ENCODE measurements around the gene KCTD21. TPM values are rescaled to one million over a fixed set of nuclear protein-coding genes. Genes with fewer than 3 reads are reported as not detected.

KCTD21 gene
- total and polyA plus RNA-seq, 4 donors = 4.8 to 16.1 (median 10.8) TPM

DNA sequence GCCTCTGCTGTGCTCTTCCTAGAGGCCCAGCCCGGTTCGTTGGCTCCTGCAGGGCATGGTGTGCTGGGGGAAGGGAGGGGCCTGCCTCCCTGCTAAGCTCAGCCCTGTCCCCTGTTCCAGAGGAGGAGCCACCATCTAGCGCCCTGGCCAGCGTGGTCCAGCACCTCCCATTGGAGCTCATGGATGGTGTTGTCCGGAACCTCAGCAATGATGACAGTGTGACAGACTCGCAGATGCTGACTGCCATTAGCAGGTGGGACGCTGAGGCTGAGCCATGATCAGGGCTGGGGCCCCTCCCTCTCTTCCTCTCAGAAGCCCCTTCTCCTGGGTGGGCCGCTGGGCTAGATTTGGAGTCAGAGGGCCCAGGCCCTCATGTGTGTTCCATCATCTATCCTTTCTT, 9.4 kb upstream of the KCTD21 start:
- H3K4me3 ChIP-seq (ENCODE audit: low read length in 2 of 2) = no peak overlapping the region
- H3K27ac ChIP-seq (ENCODE audit: low read depth in 1 of 2, low read length in 2 of 2) = no peak overlapping the region
- intact Hi-C loops (cut with DNase I) = no loop called here
- WGBS, 2 donors = 84 to 87% methylated on average over 6 to 8 of the region's 8 CpGs
- H3K36me3 ChIP-seq (ENCODE audit: control insufficient read depth in 1 of 2, insufficient read depth in 2 of 2, low read length in 1 of 2) = no peaks in the 10 kb centered on the region
- peaks cover 0 to 4% of the 10 kb centered on the region in 2 donors for H3K4me1 ChIP-seq (ENCODE audit: control insufficient read depth in 1 of 2, insufficient read depth in 2 of 2, low read length in 2 of 2)
- no peaks in the 10 kb centered on the region for H3K9me3 ChIP-seq (ENCODE audit: control insufficient read depth, low read length)
- no peaks in the 10 kb centered on the region for H3K27me3 ChIP-seq (ENCODE audit: control insufficient read depth in 1 of 2, insufficient read depth in 2 of 2, low read length in 1 of 2)
- DNase-seq = peak; percentile 32 to 67
- no peak for ATAC-seq (ENCODE audit: low FRiP score)

DNA sequence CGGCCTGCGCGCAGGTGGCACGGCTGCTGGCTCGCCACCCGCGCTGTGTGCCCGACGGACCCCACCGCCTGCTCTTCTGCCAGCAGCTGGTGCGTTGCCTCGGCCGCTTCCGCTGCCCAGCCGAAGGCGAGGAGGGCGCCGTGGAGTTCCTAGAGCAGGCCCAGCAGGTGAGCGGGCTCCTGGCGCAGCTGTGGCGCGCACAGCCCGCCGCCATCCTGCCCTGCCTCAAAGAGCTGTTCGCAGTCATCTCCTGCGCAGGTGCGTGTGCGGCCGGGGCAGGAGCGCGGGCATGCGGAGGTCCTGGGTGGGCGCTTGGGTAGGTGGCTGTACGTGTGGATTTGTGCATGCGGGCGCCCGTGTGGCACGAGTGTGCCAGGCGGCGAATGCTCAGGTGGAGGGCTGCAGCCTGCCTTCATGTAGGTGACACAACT, 8.2 kb upstream of the KCTD21 start:
- Histone ChIP-seq H3K4me1 (ENCODE audit: control insufficient read depth in 1 of 2, insufficient read depth in 2 of 2, low read length in 2 of 2) (peaks cover 0 to 5% of the 10 kb centered on the region in 2 donors), H3K27ac (ENCODE audit: low read depth in 1 of 2, low read length in 2 of 2) (no peak overlapping the region), H3K9me3 (ENCODE audit: control insufficient read depth, low read length) (no peaks in the 10 kb centered on the region), H3K27me3 (ENCODE audit: control insufficient read depth in 1 of 2, insufficient read depth in 2 of 2, low read length in 1 of 2) (no peaks in the 10 kb centered on the region), H3K36me3 (ENCODE audit: control insufficient read depth in 1 of 2, insufficient read depth in 2 of 2, low read length in 1 of 2) (no peaks in the 10 kb centered on the region), H3K4me3 (ENCODE audit: low read length in 2 of 2) (no peak overlapping the region)
- DNase-seq = peak; percentile 40 to 65
- no peak for ATAC-seq (ENCODE audit: low FRiP score)
- intact Hi-C loops (cut with DNase I) = no loop called here
- 84 to 87% methylated on average over 34 to 40 of the region's 40 CpGs for whole genome bisulfite sequencing, 2 donors

DNA sequence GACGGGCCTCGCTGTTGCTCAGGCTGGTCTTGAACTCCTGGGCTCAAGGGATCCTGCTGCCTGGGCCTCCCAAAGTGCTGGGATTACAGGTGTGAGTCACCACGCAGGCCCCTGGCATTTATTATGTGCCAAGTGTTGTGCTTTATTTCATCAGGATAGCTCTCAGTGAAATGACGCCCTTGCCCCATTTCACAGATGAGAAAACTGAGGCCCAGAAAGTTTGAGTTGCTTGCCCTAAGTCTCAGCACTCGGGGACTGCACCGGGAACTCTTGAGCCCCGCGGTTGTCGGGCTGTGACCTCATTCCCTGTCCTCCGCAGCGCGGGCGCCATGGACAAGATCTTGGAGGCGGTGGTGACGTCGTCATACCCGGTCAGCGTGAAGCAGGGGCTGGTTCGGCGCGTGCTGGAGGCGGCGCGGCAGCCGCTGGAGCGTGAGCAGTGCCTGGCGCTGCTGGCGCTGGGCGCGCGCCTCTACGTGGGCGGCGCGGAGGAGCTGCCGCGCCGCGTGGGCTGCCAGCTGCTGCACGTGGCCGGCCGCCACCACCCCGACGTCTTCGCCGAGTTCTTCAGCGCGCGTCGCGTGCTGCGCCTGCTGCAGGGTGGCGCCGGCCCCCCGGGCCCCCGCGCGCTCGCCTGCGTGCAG, 7.6 kb upstream of the KCTD21 start:
- WGBS, 2 donors = 70 to 71% methylated on average over 60 of the region's 60 CpGs
- ATAC-seq (ENCODE audit: low FRiP score) = no peak

DNA sequence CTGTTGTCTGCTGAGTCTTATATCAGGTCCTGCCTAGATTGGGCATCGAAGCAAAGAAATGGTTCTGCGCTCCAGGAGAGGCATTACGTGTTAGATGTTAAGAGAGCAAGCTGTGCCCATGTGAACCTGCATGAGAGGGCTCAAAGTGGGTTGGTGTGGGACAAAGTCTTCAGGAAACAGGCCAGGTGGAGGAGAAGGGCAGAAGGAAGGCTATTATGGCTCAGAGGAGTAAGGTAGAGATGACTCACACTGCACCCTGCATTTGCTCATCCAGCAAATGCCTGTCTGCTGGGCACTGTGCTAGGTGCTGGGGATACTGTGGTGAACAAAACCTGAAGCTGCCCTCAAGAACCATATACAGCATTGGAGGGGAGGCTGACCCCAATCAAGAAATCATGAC, 6.1 kb upstream of the KCTD21 start:
- ATAC-seq (ENCODE audit: low FRiP score) = no peak

More for the DNA sequence above, 7.6 kb upstream of the KCTD21 start:
- peaks cover 0 to 5% of the 10 kb centered on the region in 2 donors for H3K4me1 ChIP-seq (ENCODE audit: control insufficient read depth in 1 of 2, insufficient read depth in 2 of 2, low read length in 2 of 2)
- intact Hi-C loops (cut with DNase I) = no loop called here
- H3K4me3 ChIP-seq (ENCODE audit: low read length in 2 of 2) = no peak overlapping the region
- DNase-seq = peak; percentile 45 to 57
- no peaks in the 10 kb centered on the region for H3K36me3 ChIP-seq (ENCODE audit: control insufficient read depth in 1 of 2, insufficient read depth in 2 of 2, low read length in 1 of 2)
- H3K27me3 ChIP-seq (ENCODE audit: control insufficient read depth in 1 of 2, insufficient read depth in 2 of 2, low read length in 1 of 2) = no peaks in the 10 kb centered on the region
- H3K27ac ChIP-seq (ENCODE audit: low read depth in 1 of 2, low read length in 2 of 2) = no peak overlapping the region
- no peaks in the 10 kb centered on the region for H3K9me3 ChIP-seq (ENCODE audit: control insufficient read depth, low read length)

DNA sequence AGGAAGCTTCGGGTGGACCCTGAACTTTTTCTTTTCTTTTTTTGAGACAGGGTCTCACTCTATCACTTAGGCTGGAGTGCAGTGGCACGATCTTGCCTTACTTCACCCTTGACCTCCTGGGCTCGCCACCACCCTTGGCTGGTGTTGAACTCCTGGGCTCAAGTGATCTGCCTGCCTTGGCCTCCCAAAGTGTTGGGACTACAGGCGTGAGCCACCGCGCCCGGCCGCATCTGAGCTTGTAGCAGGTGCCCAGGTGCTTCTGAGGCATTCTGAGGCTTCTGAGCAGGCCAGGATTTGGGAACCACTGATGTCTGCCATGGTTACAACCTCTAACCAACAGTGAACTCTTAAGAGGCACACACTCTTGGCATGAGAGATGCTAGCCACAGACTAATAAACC, 5.4 kb upstream of the KCTD21 start:
- H3K27ac ChIP-seq (ENCODE audit: low read depth in 1 of 2, low read length in 2 of 2) = no peak overlapping the region
- no peaks in the 10 kb centered on the region for H3K36me3 ChIP-seq (ENCODE audit: control insufficient read depth in 1 of 2, insufficient read depth in 2 of 2, low read length in 1 of 2)
- no peaks in the 10 kb centered on the region for H3K27me3 ChIP-seq (ENCODE audit: control insufficient read depth in 1 of 2, insufficient read depth in 2 of 2, low read length in 1 of 2)
- 95 to 96% methylated on average over 8 of the region's 8 CpGs for whole genome bisulfite sequencing, 2 donors
- peaks cover 0 to 5% of the 10 kb centered on the region in 2 donors for H3K4me1 ChIP-seq (ENCODE audit: control insufficient read depth in 1 of 2, insufficient read depth in 2 of 2, low read length in 2 of 2)
- peak in 1 of 2 donors; percentile 63 for DNase-seq
- intact Hi-C loops (cut with DNase I) = loop anchor here (5.0 kb wide), 2 partner anchors 47 to 223 kb away; partner anchors contain the start of gene GAB2 (in 1 of the 2)
- no peak for ATAC-seq (ENCODE audit: low FRiP score)
- no peak overlapping the region for H3K4me3 ChIP-seq (ENCODE audit: low read length in 2 of 2)
- no peaks in the 10 kb centered on the region for H3K9me3 ChIP-seq (ENCODE audit: control insufficient read depth, low read length)

More for the DNA sequence above, 6.1 kb upstream of the KCTD21 start:
- H3K27ac ChIP-seq (ENCODE audit: low read depth in 1 of 2, low read length in 2 of 2) = no peak overlapping the region
- 90 to 91% methylated on average over 3 of the region's 3 CpGs for WGBS, 2 donors
- no peak for DNase-seq
- intact Hi-C loops (cut with DNase I) = loop anchor here (5.0 kb wide), 2 partner anchors 47 to 223 kb away; partner anchors contain the start of gene GAB2 (in 1 of the 2)
- H3K4me3 ChIP-seq (ENCODE audit: low read length in 2 of 2) = no peak overlapping the region
- no peaks in the 10 kb centered on the region for H3K27me3 ChIP-seq (ENCODE audit: control insufficient read depth in 1 of 2, insufficient read depth in 2 of 2, low read length in 1 of 2)
- no peaks in the 10 kb centered on the region for H3K9me3 ChIP-seq (ENCODE audit: control insufficient read depth, low read length)
- H3K36me3 ChIP-seq (ENCODE audit: control insufficient read depth in 1 of 2, insufficient read depth in 2 of 2, low read length in 1 of 2) = no peaks in the 10 kb centered on the region
- peaks cover 0 to 5% of the 10 kb centered on the region in 2 donors for H3K4me1 ChIP-seq (ENCODE audit: control insufficient read depth in 1 of 2, insufficient read depth in 2 of 2, low read length in 2 of 2)

DNA sequence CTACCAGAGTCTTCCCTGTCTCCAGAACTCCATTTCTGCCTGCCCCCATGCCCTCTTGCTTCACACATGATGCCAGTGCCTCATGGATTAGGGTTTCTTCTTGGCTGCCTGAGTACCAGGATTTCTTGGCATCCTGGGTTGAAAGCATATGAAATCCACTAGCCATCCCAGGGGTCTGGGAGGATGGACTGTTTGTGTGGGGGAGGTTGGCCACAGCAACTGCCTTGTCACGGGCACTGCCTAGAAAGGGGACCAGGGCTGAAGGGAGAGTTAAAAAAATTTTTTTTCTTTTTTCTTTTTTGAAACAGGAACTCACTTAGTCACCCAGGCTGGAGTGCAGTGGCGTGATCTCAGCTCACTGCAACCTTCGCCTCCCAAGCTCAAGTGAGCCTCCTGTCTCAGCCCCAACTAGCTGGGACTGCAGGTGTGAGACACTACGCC, 4.5 kb upstream of the KCTD21 start:
- no peaks in the 10 kb centered on the region for H3K36me3 ChIP-seq (ENCODE audit: control insufficient read depth in 1 of 2, insufficient read depth in 2 of 2, low read length in 1 of 2)
- ATAC-seq (ENCODE audit: low FRiP score) = no peak
- 34 to 42% methylated on average over 4 of the region's 4 CpGs for WGBS, 2 donors
- H3K4me3 ChIP-seq (ENCODE audit: low read length in 2 of 2) = no peak overlapping the region
- DNase-seq = peak; percentile 54 to 70
- H3K9me3 ChIP-seq (ENCODE audit: control insufficient read depth, low read length) = no peaks in the 10 kb centered on the region
- peaks cover 0 to 5% of the 10 kb centered on the region in 2 donors for H3K4me1 ChIP-seq (ENCODE audit: control insufficient read depth in 1 of 2, insufficient read depth in 2 of 2, low read length in 2 of 2)
- no peaks in the 10 kb centered on the region for H3K27me3 ChIP-seq (ENCODE audit: control insufficient read depth in 1 of 2, insufficient read depth in 2 of 2, low read length in 1 of 2)
- intact Hi-C loops (cut with DNase I) = loop anchor here (5.0 kb wide), 2 partner anchors 46 to 224 kb away; partner anchors contain the start of gene GAB2 (in 1 of the 2)
- peak overlapping the region in 1 of 2 donors; percentile 66 for H3K27ac ChIP-seq (ENCODE audit: low read depth in 1 of 2, low read length in 2 of 2)

DNA sequence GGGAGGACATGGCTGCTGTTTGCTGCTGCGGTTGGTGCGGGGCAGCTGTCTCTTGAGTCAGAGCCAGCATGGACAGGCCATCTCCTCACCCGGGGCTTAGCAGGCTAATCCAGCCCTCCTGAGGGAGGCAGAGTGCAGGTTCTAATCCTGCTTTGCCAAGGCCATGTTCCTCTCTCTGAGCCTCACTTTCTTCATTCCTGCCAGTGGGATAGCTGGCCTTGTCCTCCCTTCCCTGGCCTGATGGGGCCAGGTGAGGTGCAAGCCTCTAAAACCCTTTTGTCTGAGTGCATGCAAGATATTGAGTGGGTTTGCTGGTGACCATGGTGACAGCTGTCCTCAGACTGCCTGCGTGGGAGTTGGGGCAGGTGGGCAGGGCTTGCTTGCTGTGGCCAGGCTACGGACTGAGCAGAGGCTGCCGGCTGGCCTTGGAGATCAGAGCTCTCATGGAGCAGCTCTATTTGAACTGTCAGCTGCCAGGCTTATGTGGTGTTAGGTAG, 3.8 kb upstream of the KCTD21 start:
- Histone ChIP-seq H3K36me3 (ENCODE audit: control insufficient read depth in 1 of 2, insufficient read depth in 2 of 2, low read length in 1 of 2) (no peaks in the 10 kb centered on the region), H3K9me3 (ENCODE audit: control insufficient read depth, low read length) (no peaks in the 10 kb centered on the region), H3K27ac (ENCODE audit: low read depth in 1 of 2, low read length in 2 of 2) (peak overlapping the region in 1 of 2 donors; percentile 4), H3K27me3 (ENCODE audit: control insufficient read depth in 1 of 2, insufficient read depth in 2 of 2, low read length in 1 of 2) (no peaks in the 10 kb centered on the region), H3K4me3 (ENCODE audit: low read length in 2 of 2) (no peak overlapping the region), H3K4me1 (ENCODE audit: control insufficient read depth in 1 of 2, insufficient read depth in 2 of 2, low read length in 2 of 2) (peaks cover 0 to 5% of the 10 kb centered on the region in 2 donors)
- WGBS, 2 donors = 25 to 27% methylated on average over 6 of the region's 6 CpGs
- ATAC-seq (ENCODE audit: low FRiP score) = no peak
- DNase-seq = peak; percentile 54 to 74
- intact Hi-C loops (cut with DNase I) = loop anchor here (5.0 kb wide), 2 partner anchors 45 to 225 kb away; partner anchors contain the start of gene GAB2 (in 1 of the 2)

DNA sequence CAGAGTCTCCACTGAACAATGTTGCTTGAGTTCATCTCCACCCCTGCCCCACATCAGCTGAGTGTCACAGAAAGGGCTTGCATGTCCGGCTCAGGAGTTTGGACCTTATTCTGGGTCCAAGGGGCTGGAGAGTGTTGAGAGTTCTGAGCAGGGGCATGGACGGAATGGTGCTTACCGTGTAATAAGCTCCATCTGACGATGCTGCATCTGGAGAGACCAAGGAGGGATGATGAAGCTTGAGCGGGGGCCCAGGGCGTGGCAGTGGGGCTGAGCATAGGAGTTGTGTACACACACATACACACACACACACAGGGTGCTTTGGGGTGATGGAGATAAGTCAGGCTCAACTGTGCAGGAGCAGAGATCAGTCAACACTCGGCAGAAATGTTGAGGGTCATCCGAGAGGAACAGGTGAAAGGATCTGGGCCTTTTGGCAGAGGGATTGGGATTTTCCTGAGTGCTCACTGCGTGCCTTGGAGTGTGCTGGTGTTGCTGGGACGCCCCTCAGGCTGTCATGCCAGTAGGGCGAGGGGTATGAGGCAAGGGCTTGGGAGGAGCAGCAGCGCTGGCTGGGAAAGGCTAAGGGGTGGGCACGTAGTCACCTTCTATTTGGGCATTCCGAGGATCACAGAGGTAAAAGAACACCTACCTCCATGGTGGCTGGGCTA, 2.6 kb upstream of the KCTD21 start:
- H3K27ac ChIP-seq (ENCODE audit: low read depth in 1 of 2, low read length in 2 of 2) = no peak overlapping the region
- H3K9me3 ChIP-seq (ENCODE audit: control insufficient read depth, low read length) = no peaks in the 10 kb centered on the region
- H3K4me1 ChIP-seq (ENCODE audit: control insufficient read depth in 1 of 2, insufficient read depth in 2 of 2, low read length in 2 of 2) = peaks cover 0 to 5% of the 10 kb centered on the region in 2 donors
- no peaks in the 10 kb centered on the region for H3K27me3 ChIP-seq (ENCODE audit: control insufficient read depth in 1 of 2, insufficient read depth in 2 of 2, low read length in 1 of 2)
- no peaks in the 10 kb centered on the region for H3K36me3 ChIP-seq (ENCODE audit: control insufficient read depth in 1 of 2, insufficient read depth in 2 of 2, low read length in 1 of 2)
- H3K4me3 ChIP-seq (ENCODE audit: low read length in 2 of 2) = no peak overlapping the region
- WGBS, 2 donors = 73 to 74% methylated on average over 14 of the region's 14 CpGs
- DNase-seq (peak in 1 of 2 donors; percentile 75), ATAC-seq (ENCODE audit: low FRiP score) (no peak)
- intact Hi-C loops (cut with DNase I) = loop anchor here (5.0 kb wide), 2 partner anchors 44 to 226 kb away; partner anchors contain the start of gene GAB2 (in 1 of the 2)

Data from aorta (tissue), 5 donors.